Gastrocnemius medialis (tissue), 4 donors: ENCODE results near the gene NR1D1.

Experiments
- CTCF ChIP-seq, 5 experiments: fragments of 450-650 bp in 3 of 5; fragments of 200-600 bp in 2 of 5; sonication (generic) in 2 of 5; IDR thresholded peaks in 4 of 5; conservative IDR thresholded peaks in 1 of 5; 1 replicate in 4 of 5; 2 replicates in 1 of 5; pipeline ENCODE4 v1.5.1; 2016 to 2019; ENCODE audit warnings: antibody characterized with exemption in 5 of 5, mild to moderate bottlenecking in 3 of 5, moderate library complexity in 3 of 5
- POLR2A ChIP-seq, 2 donors: fragments of 450-650 bp; IDR thresholded peaks; one replicate each; pipeline ENCODE4 v1.6.1; 2017; ENCODE audit warnings: antibody characterized with exemption in 2 of 2, mild to moderate bottlenecking in 2 of 2, moderate library complexity in 2 of 2

GRCh38 chr17:40099619-40100418 is 570 bp downstream of the NR1D1 start:
- TF ChIP-seq CTCF (IDR thresholded peaks at IDR 0.05 in 4 of 5, conservative IDR thresholded peaks at IDR 0.05 in 1 of 5) (no peak), POLR2A (IDR thresholded peaks at IDR 0.05) (no peak)
